ENCODE results near the gene LRP2BP.

The LRP2BP gene

GRCh38 chr4:185395238-185395955 lies at the start of gene LRP2BP:
Gene LRP2BP, minus strand, starts transcription at chr4:185395924. Its CDS starts 17,738 bp downstream, at chr4:185378186.
- DNase-seq (ENCODE audit: low read depth), result no peak

GRCh38 chr4:185445209-185445608 lies 49.5 kb upstream of the LRP2BP start:
- DNase-seq (ENCODE audit: low read depth), result no peak

GRCh38 chr4:185441479-185441878 lies 45.8 kb upstream of the LRP2BP start:
- DNase-seq (ENCODE audit: low read depth), result no peak

GRCh38 chr4:185437809-185438208 lies 42.1 kb upstream of the LRP2BP start:
- DNase-seq (ENCODE audit: low read depth), result no peak

- no peak for DNase-seq (ENCODE audit: low read depth)
Measured at GRCh38 chr4:185435466-185435865, 39.7 kb upstream of the LRP2BP start.

GRCh38 chr4:185429660-185430059 lies 33.9 kb upstream of the LRP2BP start:
- DNase-seq (ENCODE audit: low read depth), result no peak

- DNase-seq (ENCODE audit: low read depth), result no peak
Measured at GRCh38 chr4:185426960-185427688, 31.4 kb upstream of the LRP2BP start.

- peak; percentile 74 for DNase-seq (ENCODE audit: low read depth)
Measured at GRCh38 chr4:185425647-185426352, 30.1 kb upstream of the LRP2BP start, which contains the start of gene UFSP2. Gene UFSP2, minus strand, starts transcription at chr4:185425964. Its CDS starts 96 bp downstream, at chr4:185425868.

GRCh38 chr4:185424905-185425646 lies 29.4 kb upstream of the LRP2BP start:
- DNase-seq (ENCODE audit: low read depth), result no peak

- DNase-seq (ENCODE audit: low read depth), result no peak
Measured at GRCh38 chr4:185421366-185422124, 25.8 kb upstream of the LRP2BP start.

GRCh38 chr4:185416955-185417354 lies 21.2 kb upstream of the LRP2BP start:
- DNase-seq (ENCODE audit: low read depth), result no peak

- no peak for DNase-seq (ENCODE audit: low read depth)
Measured at GRCh38 chr4:185412412-185412811, 16.7 kb upstream of the LRP2BP start.

GRCh38 chr4:185411849-185412248 lies 16.1 kb upstream of the LRP2BP start:
- no peak for DNase-seq (ENCODE audit: low read depth)

- no peak for DNase-seq (ENCODE audit: low read depth)
Measured at GRCh38 chr4:185408432-185408831, 12.7 kb upstream of the LRP2BP start.

GRCh38 chr4:185405296-185405999 lies 9.7 kb upstream of the LRP2BP start:
- DNase-seq (ENCODE audit: low read depth), result no peak

GRCh38 chr4:185404031-185404430 lies 8.3 kb upstream of the LRP2BP start:
- DNase-seq (ENCODE audit: low read depth), result no peak

- no peak for DNase-seq (ENCODE audit: low read depth)
Measured at GRCh38 chr4:185399466-185399865, 3.7 kb upstream of the LRP2BP start.

GRCh38 chr4:185398618-185399017 lies 2.9 kb upstream of the LRP2BP start:
- no peak for DNase-seq (ENCODE audit: low read depth)

GRCh38 chr4:185396724-185397385 lies 1.1 kb upstream of the LRP2BP start, which contains the start of gene ANKRD37:
Gene ANKRD37, plus strand, starts transcription at chr4:185396841. Its CDS starts 83 bp downstream, at chr4:185396924.
- DNase-seq (ENCODE audit: low read depth), result no peak

Measured in activated T-cell treated with anti-CD3 and anti-CD28 coated beads for 24 hours (primary cell).